HG02588 (cell line): ENCODE data around the gene HSDL2.
"Not testable (repeated sequence)": the region's sequence is repeated elsewhere in the genome, so short reads cannot be mapped to it uniquely, and the experiment has no call there.

ENCODE experiments used
- ATAC-seq: cut with Tn5 transposase; IDR thresholded peaks from one replicate; pipeline ENCODE4 v1.9.1; 2021; ENCODE audit warnings: mild to moderate bottlenecking, moderate library complexity; ENCODE audit not compliant: unreplicated experiment

Gene HSDL2

GRCh38 chr9:112494153-112494552, 114.2 kb downstream of the HSDL2 start:
- no peak for ATAC-seq

- ATAC-seq: no peak
These were observed 115.7 kb downstream of the HSDL2 start for GRCh38 chr9:112495614-112496013.

- ATAC-seq: no peak
These were observed 116.3 kb downstream of the HSDL2 start for GRCh38 chr9:112496074-112496722.

- ATAC-seq: no peak
These were observed 120.9 kb downstream of the HSDL2 start for GRCh38 chr9:112500842-112501241.

- ATAC-seq: no peak
These were observed 121.4 kb downstream of the HSDL2 start for GRCh38 chr9:112501287-112501686.

- no peak for ATAC-seq
These were observed 122.5 kb downstream of the HSDL2 start for GRCh38 chr9:112502175-112502946.

- ATAC-seq: no peak
These were observed 123.3 kb downstream of the HSDL2 start for GRCh38 chr9:112503170-112503569.

GRCh38 chr9:112505086-112505485, 125.2 kb downstream of the HSDL2 start:
- no peak for ATAC-seq

- ATAC-seq: no peak
These were observed 125.7 kb downstream of the HSDL2 start for GRCh38 chr9:112505607-112506006.

- no peak for ATAC-seq
These were observed 126.7 kb downstream of the HSDL2 start for GRCh38 chr9:112506571-112506970.

GRCh38 chr9:112507001-112507680, 127.2 kb downstream of the HSDL2 start:
- no peak for ATAC-seq

GRCh38 chr9:112508377-112508776, 128.5 kb downstream of the HSDL2 start:
- ATAC-seq: no peak

GRCh38 chr9:112512377-112512776, 132.5 kb downstream of the HSDL2 start:
- ATAC-seq: not testable (repeated sequence)

- ATAC-seq: no peak
These were observed 136.9 kb downstream of the HSDL2 start for GRCh38 chr9:112516769-112517168.

- no peak for ATAC-seq
These were observed 140.2 kb downstream of the HSDL2 start for GRCh38 chr9:112520069-112520468.

GRCh38 chr9:112520656-112521055, 140.7 kb downstream of the HSDL2 start:
- ATAC-seq: no peak
